H9 (cell line): ENCODE results near the gene ST6GALNAC3. TPM values are rescaled to one million over a fixed set of nuclear protein-coding genes. Genes with fewer than 3 reads are reported as not detected.

Experiments used
- DNase-seq: peaks from one replicate; pipeline ENCODE4 v3.0.0-alpha.2; 2017
- H2AFZ ChIP-seq: one replicate; pipeline ENCODE4 v1.6.1; 2013; ENCODE audit warnings: mild to moderate bottlenecking, low read length, control low read depth, moderate library complexity
- H2AK5ac ChIP-seq: 2 replicates; pipeline ENCODE4 v1.6.1; 2013; ENCODE audit warnings: low read length, control low read depth, mixed read lengths; ENCODE audit not compliant: insufficient read length
- H2BK120ac ChIP-seq: one replicate; pipeline ENCODE4 v1.6.1; 2013; ENCODE audit warnings: low read depth, mild to moderate bottlenecking, low read length, control low read depth, inconsistent platforms; ENCODE audit not compliant: poor library complexity, severe bottlenecking
- H2BK12ac ChIP-seq: 2 replicates; pipeline ENCODE4 v1.6.1; 2013; ENCODE audit warnings: low read length, control low read depth, mixed read lengths, low read depth; ENCODE audit not compliant: insufficient read length
- H2BK15ac ChIP-seq: 2 replicates; pipeline ENCODE4 v1.6.1; 2013; ENCODE audit warnings: low read depth, low read length, control low read depth
- H2BK20ac ChIP-seq: one replicate; pipeline ENCODE4 v1.6.1; 2013; ENCODE audit warnings: low read depth, mild to moderate bottlenecking, low read length, control low read depth, inconsistent platforms; ENCODE audit not compliant: poor library complexity, severe bottlenecking
- H2BK5ac ChIP-seq: 2 replicates; pipeline ENCODE4 v1.6.1; 2013; ENCODE audit warnings: low read length, control low read depth, mixed read lengths; ENCODE audit not compliant: insufficient read length
- H3K14ac ChIP-seq: 2 replicates; pipeline ENCODE4 v1.6.1; 2013; ENCODE audit warnings: low read length, control low read depth; ENCODE audit not compliant: insufficient read depth
- H3K18ac ChIP-seq: 2 replicates; pipeline ENCODE4 v1.6.1; 2013; ENCODE audit warnings: low read depth, mild to moderate bottlenecking, mixed read lengths, low read length, control low read depth; ENCODE audit not compliant: insufficient read length
- H3K23ac ChIP-seq: 2 replicates; pipeline ENCODE4 v1.6.1; 2013; ENCODE audit warnings: low read length, control low read depth, mixed read lengths, low read depth; ENCODE audit not compliant: insufficient read length
- H3K23me2 ChIP-seq: 2 replicates; pipeline ENCODE4 v1.6.1; 2013; ENCODE audit warnings: low read depth, mild to moderate bottlenecking, mixed read lengths, low read length, control low read depth; ENCODE audit not compliant: insufficient read length, poor library complexity, severe bottlenecking
- H3K27ac ChIP-seq: 2 replicates; pipeline ENCODE4 v1.5.1; 2013; ENCODE audit warnings: low read length, control low read depth, mixed read lengths, low read depth; ENCODE audit not compliant: insufficient read length
- H3K27me3 ChIP-seq: 2 replicates; pipeline ENCODE4 v1.6.1; 2013; ENCODE audit warnings: low read length, control low read depth, inconsistent platforms; ENCODE audit not compliant: insufficient read depth
- H3K4ac ChIP-seq: 2 replicates; pipeline ENCODE4 v1.6.1; 2013; ENCODE audit warnings: low read depth, mild to moderate bottlenecking, control low read depth, inconsistent platforms, low read length, moderate library complexity
- H3K4me1 ChIP-seq: 2 replicates; pipeline ENCODE4 v1.6.1; 2013; ENCODE audit warnings: low read length, control low read depth, inconsistent platforms; ENCODE audit not compliant: insufficient read depth
- H3K4me2 ChIP-seq: 2 replicates; pipeline ENCODE4 v1.6.1; 2013; ENCODE audit warnings: low read length, control low read depth, mixed read lengths; ENCODE audit not compliant: insufficient read length, insufficient read depth
- H3K56ac ChIP-seq: 2 replicates; pipeline ENCODE4 v1.6.1; 2013; ENCODE audit warnings: low read depth, mild to moderate bottlenecking, mixed read lengths, low read length, control low read depth; ENCODE audit not compliant: insufficient read length
- H3K79me1 ChIP-seq: 2 replicates; pipeline ENCODE4 v1.6.1; 2013; ENCODE audit warnings: low read depth, mild to moderate bottlenecking, moderate library complexity, low read length, control low read depth, inconsistent platforms; ENCODE audit not compliant: insufficient read depth, poor library complexity, severe bottlenecking
- H3K79me2 ChIP-seq: 2 replicates; pipeline ENCODE4 v1.6.1; 2013; ENCODE audit warnings: low read length, control low read depth, inconsistent platforms; ENCODE audit not compliant: insufficient read depth
- H3K9ac ChIP-seq: 2 replicates; pipeline ENCODE4 v1.6.1; 2013; ENCODE audit warnings: low read length, control low read depth, mixed read lengths; ENCODE audit not compliant: insufficient read length; ENCODE audit errors: extremely low read depth
- H3K9me3 ChIP-seq: one replicate; pipeline ENCODE4 v1.6.1; 2013; ENCODE audit warnings: low read depth, low read length, inconsistent platforms; ENCODE audit not compliant: control insufficient read depth
- H3T11ph ChIP-seq: one replicate; pipeline ENCODE4 v1.6.1; 2013; ENCODE audit warnings: mild to moderate bottlenecking, low read length, control low read depth, inconsistent platforms
- H4K20me1 ChIP-seq: one replicate; pipeline ENCODE4 v1.6.1; 2013; ENCODE audit not compliant: control insufficient read depth, insufficient read length, insufficient read depth
- H4K5ac ChIP-seq: 2 replicates; pipeline ENCODE4 v1.6.1; 2013; ENCODE audit warnings: low read depth, mild to moderate bottlenecking, mixed read lengths, low read length, control low read depth; ENCODE audit not compliant: insufficient read length
- H4K8ac ChIP-seq: replicated peaks from 2 replicates; pipeline ENCODE4 v1.6.1; 2013; ENCODE audit warnings: low read length, control low read depth, mixed read lengths, low read depth; ENCODE audit not compliant: insufficient read length
- H4K91ac ChIP-seq: 2 replicates; pipeline ENCODE4 v1.6.1; 2013; ENCODE audit warnings: low read depth, mild to moderate bottlenecking, moderate library complexity, mixed read lengths, low read length, control low read depth; ENCODE audit not compliant: insufficient read length
- H3K27ac Mint-ChIP-seq, 3 experiments: 2 replicates in 2 of 3; 3 replicates in 1 of 3; pipeline ENCODE4 v1.8.0; 2020 to 2021; ENCODE audit warnings: mixed read lengths in 3 of 3, mild to moderate bottlenecking in 1 of 3, moderate library complexity in 1 of 3
- H3K27me3 Mint-ChIP-seq: 2 replicates; pipeline ENCODE4 v1.8.0; 2021; ENCODE audit warnings: low read depth, mild to moderate bottlenecking, moderate library complexity, mixed read lengths
- H3K36me3 Mint-ChIP-seq, 3 experiments: 2 replicates in 2 of 3; 3 replicates in 1 of 3; pipeline ENCODE4 v1.8.0; 2020 to 2021; ENCODE audit warnings: low read depth in 3 of 3, mixed read lengths in 3 of 3; ENCODE audit not compliant: insufficient read depth in 1 of 3
- H3K4me1 Mint-ChIP-seq, 2 experiments: 2 replicates each; pipeline ENCODE4 v1.8.0; 2020; ENCODE audit warnings: mixed read lengths in 2 of 2
- H3K4me3 Mint-ChIP-seq, 2 experiments: 2 replicates in 1 of 2; 3 replicates in 1 of 2; pipeline ENCODE4 v1.8.0; 2020 to 2021; ENCODE audit warnings: mild to moderate bottlenecking in 2 of 2, mixed read lengths in 2 of 2, moderate library complexity in 1 of 2
- H3K9me3 Mint-ChIP-seq, 2 experiments: 2 replicates in 1 of 2; 3 replicates in 1 of 2; pipeline ENCODE4 v1.8.0; 2020; ENCODE audit warnings: mild to moderate bottlenecking in 2 of 2, mixed read lengths in 2 of 2, moderate library complexity in 1 of 2
- WGBS: extraction: QIAGEN DNeasy Blood & Tissue Kit; methylation state at CpG from one replicate; pipeline ENCODE4 v1.1.7; 2013; ENCODE audit warnings: missing lambda C conversion rate, low lambda C conversion rate, mixed read lengths; ENCODE audit not compliant: insufficient read length; ENCODE audit errors: extremely low coverage; 5-methylcytosine and 5-hydroxymethylcytosine counted together
- total RNA-seq: library from RNA; stranded (reverse); gene quantifications from 2 replicates; pipeline ENCODE4 v1.2.1, GENCODE V29; 2021
- TF ChIP-seq, protein P1 (sequence below): fragments of 200-600 bp; sonication (generic); conservative IDR thresholded peaks from 3 replicates; pipeline ENCODE4 v1.8.0; 2021; ENCODE audit warnings: antibody characterized with exemption, mild to moderate bottlenecking

ST6GALNAC3 gene
- total RNA-seq, 1 experiment from 2014 or later = 11.2 TPM

DNA sequence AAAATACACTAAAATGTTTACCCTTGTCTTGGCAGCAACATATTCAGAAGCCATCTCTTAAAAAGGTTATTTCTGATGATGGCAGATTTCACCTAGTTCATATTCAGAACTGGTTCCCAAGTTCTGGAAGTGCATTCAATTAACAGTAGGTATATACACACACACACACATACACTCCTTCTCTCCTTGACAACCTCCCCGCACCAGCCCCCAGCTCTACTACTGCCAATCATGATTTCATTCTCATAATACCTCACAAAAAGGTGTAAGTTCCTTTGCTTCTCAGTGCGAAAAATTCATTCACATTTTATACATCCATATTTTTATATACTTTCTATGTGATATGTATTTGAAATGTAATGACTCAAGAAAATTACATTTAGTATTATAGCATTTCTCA lies 564.6 kb downstream of the ST6GALNAC3 start:
- no peaks in the 10 kb centered on the region for H3K27me3 ChIP-seq
- H3K9me3 Mint-ChIP-seq = no peaks in the 10 kb centered on the region
- H2BK120ac ChIP-seq = no peak overlapping the region
- no peaks in the 10 kb centered on the region for H3K79me2 ChIP-seq
- no peaks in the 10 kb centered on the region for H4K20me1 ChIP-seq
- H2AK5ac ChIP-seq = no peak overlapping the region
- no peak overlapping the region for H3K27ac Mint-ChIP-seq
- no peak overlapping the region for H4K5ac ChIP-seq
- DNase-seq = no peak
- no peak overlapping the region for H3K23ac ChIP-seq
- no peak overlapping the region for H2BK12ac ChIP-seq
- no peaks in the 10 kb centered on the region for H3K9me3 ChIP-seq
- H2BK20ac ChIP-seq = no peak overlapping the region
- H3K79me1 ChIP-seq = no peaks in the 10 kb centered on the region
- no peak overlapping the region for H3K18ac ChIP-seq
- no peak overlapping the region for H3K4me3 Mint-ChIP-seq
- no peak overlapping the region for H3T11ph ChIP-seq
- H2BK15ac ChIP-seq = no peak overlapping the region
- no peak overlapping the region for H3K27ac ChIP-seq
- H2AFZ ChIP-seq = no peak overlapping the region
- TF ChIP-seq, protein P1, sequence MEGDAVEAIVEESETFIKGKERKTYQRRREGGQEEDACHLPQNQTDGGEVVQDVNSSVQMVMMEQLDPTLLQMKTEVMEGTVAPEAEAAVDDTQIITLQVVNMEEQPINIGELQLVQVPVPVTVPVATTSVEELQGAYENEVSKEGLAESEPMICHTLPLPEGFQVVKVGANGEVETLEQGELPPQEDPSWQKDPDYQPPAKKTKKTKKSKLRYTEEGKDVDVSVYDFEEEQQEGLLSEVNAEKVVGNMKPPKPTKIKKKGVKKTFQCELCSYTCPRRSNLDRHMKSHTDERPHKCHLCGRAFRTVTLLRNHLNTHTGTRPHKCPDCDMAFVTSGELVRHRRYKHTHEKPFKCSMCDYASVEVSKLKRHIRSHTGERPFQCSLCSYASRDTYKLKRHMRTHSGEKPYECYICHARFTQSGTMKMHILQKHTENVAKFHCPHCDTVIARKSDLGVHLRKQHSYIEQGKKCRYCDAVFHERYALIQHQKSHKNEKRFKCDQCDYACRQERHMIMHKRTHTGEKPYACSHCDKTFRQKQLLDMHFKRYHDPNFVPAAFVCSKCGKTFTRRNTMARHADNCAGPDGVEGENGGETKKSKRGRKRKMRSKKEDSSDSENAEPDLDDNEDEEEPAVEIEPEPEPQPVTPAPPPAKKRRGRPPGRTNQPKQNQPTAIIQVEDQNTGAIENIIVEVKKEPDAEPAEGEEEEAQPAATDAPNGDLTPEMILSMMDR = no peak
- WGBS = no CpG with 5 or more reads among the region's 2 CpGs
- no peak overlapping the region for H3K4me2 ChIP-seq
- H3K36me3 Mint-ChIP-seq = no peaks in the 10 kb centered on the region; a peak in 1 of 7 replicates
- no peaks in the 10 kb centered on the region for H3K4me1 ChIP-seq
- H3K23me2 ChIP-seq = no peaks in the 10 kb centered on the region
- no peak overlapping the region for H3K56ac ChIP-seq
- no peak overlapping the region for H4K91ac ChIP-seq
- H3K4ac ChIP-seq = no peak overlapping the region
- H4K8ac ChIP-seq = no peak overlapping the region
- H2BK5ac ChIP-seq = no peak overlapping the region
- no peaks in the 10 kb centered on the region for H3K4me1 Mint-ChIP-seq
- no peak overlapping the region for H3K9ac ChIP-seq
- no peak overlapping the region for H3K14ac ChIP-seq
- no peaks in the 10 kb centered on the region for H3K27me3 Mint-ChIP-seq
